ENCODE data around the gene PDCD1.
"Not testable (repeated sequence)": the region's sequence is repeated elsewhere in the genome, so short reads cannot be mapped to it uniquely, and the experiment has no call there.

Gene PDCD1

GRCh38 chr2:241850544-241851324 is 8.0 kb downstream of the PDCD1 start:
- no peak for DNase-seq

GRCh38 chr2:241849616-241850543 is 8.8 kb downstream of the PDCD1 start:
- no peak for DNase-seq

DNA sequence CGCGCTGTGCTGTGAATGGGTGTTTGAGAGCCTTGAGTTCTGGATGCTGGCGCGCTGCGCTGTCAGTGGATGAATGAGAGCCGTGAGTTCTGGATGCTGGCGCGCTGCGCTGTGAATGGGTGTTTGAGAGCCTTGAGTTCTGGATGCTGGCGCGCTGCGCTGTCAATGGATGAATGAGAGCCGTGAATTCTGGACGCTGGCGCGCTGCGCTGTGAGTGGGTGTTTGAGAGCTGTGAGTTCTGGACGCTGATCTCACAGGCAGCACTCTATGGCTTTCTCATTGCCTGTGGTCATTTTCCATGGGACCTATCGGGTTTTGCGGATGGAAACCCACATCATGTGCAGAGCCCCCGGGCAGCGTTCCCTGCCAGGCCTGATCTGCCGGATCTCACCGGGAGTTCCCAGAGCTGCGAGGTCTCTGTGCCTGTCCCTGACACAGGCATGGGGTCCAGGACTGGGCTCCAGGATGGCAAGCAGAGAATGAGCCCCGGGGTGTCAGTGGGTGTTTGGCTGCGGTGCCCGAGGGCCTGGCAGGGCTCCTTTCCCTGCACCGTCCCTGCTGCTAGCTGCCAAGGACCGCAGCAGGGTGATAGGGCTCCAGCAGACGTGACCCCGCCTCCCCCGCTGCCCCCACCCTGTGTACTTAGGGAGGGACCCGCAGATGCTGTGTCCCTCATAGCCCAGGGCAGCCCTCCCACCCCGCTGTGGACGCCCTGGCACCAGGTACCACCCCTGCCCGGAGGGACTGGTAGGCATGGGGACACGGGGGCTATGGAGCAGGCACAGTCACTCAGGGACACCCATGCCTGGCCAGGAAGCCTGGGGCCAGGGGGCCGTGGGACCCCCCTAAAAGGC is 9.7 kb downstream of the PDCD1 start:
- no peak for DNase-seq

- no peak for DNase-seq
Measured at GRCh38 chr2:241846406-241846805, 12.3 kb downstream of the PDCD1 start.

GRCh38 chr2:241844831-241845578 is 13.7 kb downstream of the PDCD1 start:
- DNase-seq = no peak

DNA sequence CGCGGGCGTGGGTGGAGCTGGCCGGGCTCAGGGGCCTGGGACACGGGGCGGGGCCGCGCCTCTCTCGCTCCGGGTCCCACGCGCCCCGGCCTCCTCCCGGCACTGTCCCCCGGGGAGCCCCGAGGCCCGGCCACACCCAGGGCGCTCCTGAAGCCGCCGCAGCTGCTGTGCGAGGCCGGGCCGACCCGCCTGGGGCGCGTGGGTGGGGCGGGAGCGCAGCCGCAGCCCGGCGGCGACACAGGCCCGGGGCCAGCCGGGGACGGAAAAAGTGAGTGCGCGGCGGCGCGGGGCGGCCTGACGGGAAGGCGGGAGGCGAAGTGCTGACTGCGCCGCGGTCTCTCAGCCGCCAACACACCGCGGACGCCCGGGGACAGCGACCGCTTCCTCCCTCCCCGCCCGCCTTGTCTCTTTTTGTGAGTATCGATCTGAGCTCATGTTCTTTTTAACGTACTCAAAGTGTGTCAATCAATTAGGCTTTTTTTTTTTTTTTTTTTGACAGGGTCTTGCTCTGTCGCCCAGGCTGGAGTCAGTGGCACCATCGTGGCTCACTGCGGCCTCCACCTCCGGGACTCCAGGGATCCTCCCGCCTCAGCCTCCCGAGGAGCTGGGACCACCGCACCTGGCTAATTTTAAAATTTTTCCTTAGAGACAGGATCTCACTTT is 14.5 kb downstream of the PDCD1 start:
- no peak for DNase-seq

- DNase-seq = no peak
Measured at GRCh38 chr2:241843321-241844065, 15.2 kb downstream of the PDCD1 start.

- no peak for DNase-seq
Measured at GRCh38 chr2:241842620-241843211, 16.0 kb downstream of the PDCD1 start.

DNA sequence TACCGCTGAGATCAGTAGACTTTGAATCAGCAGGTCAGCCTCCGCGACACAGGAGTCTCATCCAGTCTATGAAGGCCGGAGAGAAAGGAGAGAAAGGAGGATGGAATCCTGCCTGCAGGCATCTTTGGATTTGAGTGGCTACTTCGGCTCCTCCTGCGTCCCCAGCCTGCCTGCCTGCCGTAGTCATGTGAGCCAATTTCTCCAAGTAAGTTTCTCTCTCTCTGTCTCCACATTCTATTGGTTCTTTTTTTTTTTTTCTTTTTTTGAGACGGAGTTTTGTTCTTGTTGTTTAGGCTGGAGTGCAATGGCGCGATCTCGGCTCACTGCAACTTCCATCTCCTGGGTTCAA is 16.7 kb downstream of the PDCD1 start:
- no peak for DNase-seq

- no peak for DNase-seq
Measured at GRCh38 chr2:241841181-241842066, 17.3 kb downstream of the PDCD1 start.

- DNase-seq = no peak
Measured at GRCh38 chr2:241837197-241837965, 21.3 kb downstream of the PDCD1 start.

- no peak for DNase-seq
Measured at GRCh38 chr2:241836292-241836691, 22.4 kb downstream of the PDCD1 start.

DNA sequence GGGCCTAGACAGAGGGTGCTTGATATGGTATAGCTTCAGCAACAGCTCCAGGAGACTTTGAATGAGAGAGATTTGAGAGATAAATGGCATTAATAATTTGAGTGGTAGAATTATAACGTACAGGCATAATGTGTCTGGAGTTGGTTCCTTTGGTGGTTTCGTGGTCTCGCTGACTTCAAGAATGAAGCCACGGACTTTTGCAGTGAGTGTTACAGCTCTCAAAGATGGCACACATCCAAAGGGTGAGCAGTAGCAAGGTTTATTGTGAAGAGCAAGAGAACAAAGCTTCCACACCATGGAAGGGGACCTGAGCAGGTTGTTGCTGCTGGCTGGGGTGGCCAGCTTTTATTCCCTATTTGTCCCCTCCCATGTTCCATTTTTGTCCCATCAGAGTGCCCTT is 23.1 kb downstream of the PDCD1 start:
- DNase-seq = no peak

DNA sequence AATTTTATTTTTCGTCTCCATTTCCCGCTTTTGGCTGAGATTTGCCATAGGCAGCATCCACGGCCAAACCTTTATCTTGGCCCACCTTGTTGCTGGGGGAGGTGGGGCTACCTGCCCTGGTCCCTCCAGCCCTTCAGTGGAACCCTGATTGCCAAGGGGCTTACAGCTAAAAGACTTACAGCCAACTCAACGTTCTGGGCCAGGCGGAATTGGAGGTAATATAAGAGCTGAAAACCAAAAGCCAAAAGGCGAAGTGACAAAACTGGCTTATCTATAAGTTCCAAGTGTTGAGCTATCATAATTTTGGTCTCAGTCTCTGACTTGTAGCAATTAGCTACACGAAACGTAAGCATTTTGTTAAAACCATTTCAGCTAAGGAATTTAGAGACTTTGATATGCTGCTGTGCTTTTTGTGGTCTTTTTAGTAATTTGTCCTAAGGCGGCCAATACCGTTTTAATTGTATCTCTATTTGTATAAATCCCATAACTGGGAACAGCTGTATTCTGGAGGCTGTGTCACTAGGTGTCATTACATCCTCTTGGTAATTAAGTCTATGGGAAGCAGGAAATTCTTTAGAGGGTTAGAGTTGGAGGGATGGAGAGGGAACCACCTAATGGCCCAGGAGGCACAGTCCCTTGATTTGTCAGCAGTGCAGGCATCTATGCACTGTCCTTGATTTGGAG is 24.0 kb downstream of the PDCD1 start:
- no peak for DNase-seq

GRCh38 chr2:241833756-241834526 is 24.8 kb downstream of the PDCD1 start:
- DNase-seq = not testable (repeated sequence)

GRCh38 chr2:241833101-241833663 is 25.5 kb downstream of the PDCD1 start:
- DNase-seq = no peak

- DNase-seq = no peak
Measured at GRCh38 chr2:241827394-241827793, 31.3 kb downstream of the PDCD1 start.
